ENCODE measurements around the gene C2.
A peak's percentile ranks its signal among the peaks of the same experiment; 100 is the strongest.

The C2 gene

GRCh38 chr6:31927242-31927862 lies at the start of gene C2:
Gene C2, plus strand, starts transcription at chr6:31927717. Its CDS starts 36 bp downstream, at chr6:31927753.
- Mint-ChIP-seq H3K4me1 (peaks cover 11% of the 10 kb centered on the region), H3K36me3 (ENCODE audit: low read depth) (no peaks in the 10 kb centered on the region), H3K27me3 (ENCODE audit: low read depth, poor library complexity) (peaks cover 13% of the 10 kb centered on the region), H3K4me3 (no peak within 1 kb of the TSS), H3K9me3 (peaks cover 5% of the 10 kb centered on the region), H3K27ac (no peak within 1 kb of the TSS)
- no peak for TF ChIP-seq CTCF (IDR thresholded peaks at IDR 0.05)
- no peak for DNase-seq

- Mint-ChIP-seq H3K27me3 (ENCODE audit: low read depth, poor library complexity) (peaks cover 4% of the 10 kb centered on the region), H3K4me1 (peaks cover 31% of the 10 kb centered on the region), H3K27ac (peak overlapping the region; percentile 85), H3K36me3 (ENCODE audit: low read depth) (peaks cover 41% of the 10 kb centered on the region), H3K9me3 (no peaks in the 10 kb centered on the region), H3K4me3 (no peak overlapping the region)
- TF ChIP-seq CTCF (IDR thresholded peaks at IDR 0.05) = no peak
- no peak for DNase-seq
Observed at GRCh38 chr6:31878222-31878621, 49.3 kb upstream of the C2 start.

- Mint-ChIP-seq H3K4me1 (peaks cover 31% of the 10 kb centered on the region), H3K9me3 (no peaks in the 10 kb centered on the region), H3K27ac (peak within 1 kb of the TSS; percentile 85), H3K4me3 (no peak within 1 kb of the TSS), H3K36me3 (ENCODE audit: low read depth) (peaks cover 43% of the 10 kb centered on the region), H3K27me3 (ENCODE audit: low read depth, poor library complexity) (peaks cover 4% of the 10 kb centered on the region)
- no peak for TF ChIP-seq CTCF (IDR thresholded peaks at IDR 0.05)
- DNase-seq = no peak
Observed at GRCh38 chr6:31878726-31879125, 48.8 kb upstream of the C2 start, which contains the start of gene SLC44A4. Gene SLC44A4, minus strand, starts transcription at chr6:31878997. Its CDS starts 17 bp downstream, at chr6:31878980.

GRCh38 chr6:31879143-31879542 lies 48.4 kb upstream of the C2 start:
- H3K4me3 Mint-ChIP-seq = no peak overlapping the region
- peaks cover 4% of the 10 kb centered on the region for H3K27me3 Mint-ChIP-seq (ENCODE audit: low read depth, poor library complexity)
- TF ChIP-seq CTCF (IDR thresholded peaks at IDR 0.05) = no peak
- no peak for DNase-seq
- peaks cover 31% of the 10 kb centered on the region for H3K4me1 Mint-ChIP-seq
- H3K36me3 Mint-ChIP-seq (ENCODE audit: low read depth) = peaks cover 43% of the 10 kb centered on the region
- no peaks in the 10 kb centered on the region for H3K9me3 Mint-ChIP-seq
- no peak overlapping the region for H3K27ac Mint-ChIP-seq

- peaks cover 4% of the 10 kb centered on the region for H3K27me3 Mint-ChIP-seq (ENCODE audit: low read depth, poor library complexity)
- H3K27ac Mint-ChIP-seq = no peak overlapping the region
- no peak for DNase-seq
- no peak for TF ChIP-seq CTCF (IDR thresholded peaks at IDR 0.05)
- H3K36me3 Mint-ChIP-seq (ENCODE audit: low read depth) = peaks cover 44% of the 10 kb centered on the region
- peaks cover 31% of the 10 kb centered on the region for H3K4me1 Mint-ChIP-seq
- no peaks in the 10 kb centered on the region for H3K9me3 Mint-ChIP-seq
- no peak overlapping the region for H3K4me3 Mint-ChIP-seq
Observed at GRCh38 chr6:31879901-31880300, 47.6 kb upstream of the C2 start.

- no peak for DNase-seq
- Mint-ChIP-seq H3K27me3 (ENCODE audit: low read depth, poor library complexity) (peaks cover 4% of the 10 kb centered on the region), H3K4me1 (peaks cover 29% of the 10 kb centered on the region), H3K9me3 (no peaks in the 10 kb centered on the region), H3K36me3 (ENCODE audit: low read depth) (peaks cover 51% of the 10 kb centered on the region), H3K4me3 (no peak overlapping the region), H3K27ac (no peak overlapping the region)
- TF ChIP-seq CTCF (IDR thresholded peaks at IDR 0.05) = no peak
Observed at GRCh38 chr6:31880616-31881015, 46.9 kb upstream of the C2 start.
